ENCODE results near the gene LMBR1L. TPM values are rescaled to one million over a fixed set of nuclear protein-coding genes. Genes with fewer than 3 reads are reported as not detected.

Gene LMBR1L
- total and polyA plus RNA-seq, 2 of the 8 experiments (the other 6 are each of a cell fraction or from before 2014, with no cell fraction given) = 36.6 to 49.6 TPM

DNA sequence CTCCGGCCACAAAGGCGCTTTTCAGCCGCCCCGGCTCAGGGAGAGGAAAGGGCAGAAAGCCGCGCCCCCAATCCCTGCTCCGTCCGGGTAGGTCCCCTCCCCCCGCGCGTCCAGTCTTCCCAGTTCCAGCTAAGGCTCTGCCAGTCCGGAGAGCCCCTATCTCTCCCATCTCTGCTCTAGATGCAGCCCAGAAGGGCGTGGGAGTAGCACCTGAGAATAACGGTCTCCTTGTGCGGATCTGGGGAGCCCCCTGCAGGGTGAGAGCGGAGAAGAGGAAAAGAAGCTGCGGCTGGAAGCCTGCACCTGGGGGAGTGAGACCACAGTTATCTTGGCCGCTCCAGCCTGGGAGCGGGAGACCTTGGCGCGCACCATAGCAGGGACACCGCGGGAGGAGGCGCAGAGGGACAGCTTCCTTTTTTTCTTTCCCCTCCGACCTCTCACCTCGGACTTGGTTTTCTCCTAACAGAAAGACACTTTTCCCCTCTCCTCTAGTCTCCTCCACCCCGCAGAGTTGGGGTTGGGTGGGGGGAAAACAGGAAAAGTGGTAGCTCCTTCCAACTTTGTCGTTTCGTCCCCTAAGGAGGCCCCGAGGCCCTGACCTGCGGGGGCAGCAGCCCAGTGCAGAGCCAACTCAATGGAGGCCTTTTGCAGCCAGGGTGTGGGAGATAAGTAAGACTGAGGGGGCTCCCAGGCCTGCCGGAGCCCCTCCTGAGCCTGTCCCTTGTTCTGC, 18.4 kb downstream of the LMBR1L start:
- Histone ChIP-seq H2BK5ac (ENCODE audit: low read depth, low read length) (no peak overlapping the region), H2BK12ac (ENCODE audit: low read depth, low read length) (peak overlapping the region; percentile 50; the same call in 1 of the 2 replicates), H3K23ac (ENCODE audit: insufficient read length) (no peak overlapping the region), H3K27ac (ENCODE audit: low read depth, low read length) (no peak overlapping the region), H3K56ac (replicated peaks; ENCODE audit: insufficient read length, low read depth, low read length) (no peak overlapping the region), H3K9ac (replicated peaks in 1 of 4; ENCODE audit: extremely low read depth in 1 of 4, low read depth in 3 of 4, low read length in 3 of 4) (no peak overlapping the region), H3K27me3 (replicated peaks in 1 of 4; ENCODE audit: control insufficient read depth in 3 of 4, extremely low read depth in 1 of 4, insufficient read depth in 3 of 4, low read length in 3 of 4) (peaks cover 58 to 81% (median 78%) of the 10 kb centered on the region in 4 experiments), H3K23me2 (ENCODE audit: low read depth, low read length) (peaks cover 13% of the 10 kb centered on the region), H4K8ac (ENCODE audit: extremely low read depth, insufficient read depth, low read length) (no peak overlapping the region), H3K4me1 (replicated peaks in 1 of 4; ENCODE audit: control insufficient read depth in 3 of 4, insufficient read depth in 4 of 4, low read length in 3 of 4) (peaks cover 0 to 47% (median 20%) of the 10 kb centered on the region in 4 experiments; a peak in 6 of 7 replicates), H3K14ac (ENCODE audit: insufficient read length) (no peak overlapping the region), H4K20me1 (replicated peaks in 1 of 2; ENCODE audit: control insufficient read depth in 1 of 2, insufficient read depth in 2 of 2, low read length in 2 of 2) (peaks cover 5 to 9% of the 10 kb centered on the region in 2 experiments), H3K4ac (replicated peaks; ENCODE audit: insufficient read length, low read depth, low read length) (no peak overlapping the region), H4K5ac (ENCODE audit: insufficient read length, low read depth, low read length) (no peak overlapping the region), H2BK20ac (ENCODE audit: low read length) (no peak overlapping the region), H4K91ac (replicated peaks; ENCODE audit: insufficient read length, low read length) (no peak overlapping the region), H3K36me3 (ENCODE audit: control insufficient read depth in 2 of 4, insufficient read depth in 4 of 4, low read length in 3 of 4) (peaks cover 2 to 10% (median 3%) of the 10 kb centered on the region in 4 experiments; a peak in 4 of 8 replicates), H3K4me3 (ENCODE audit: extremely low read depth in 1 of 4, insufficient read depth in 2 of 4, low read depth in 3 of 4, low read length in 4 of 4) (peak overlapping the region in 2 of 4 experiments; percentile 3 to 50; a peak in 4 of 8 replicates), H3K79me1 (ENCODE audit: low read depth, low read length) (no peaks in the 10 kb centered on the region), H2AFZ (ENCODE audit: low read length) (no peak overlapping the region), H2BK15ac (ENCODE audit: low read length) (no peak overlapping the region), H3K79me2 (ENCODE audit: control insufficient read depth in 1 of 2, insufficient read depth in 2 of 2, low read length in 2 of 2) (no peaks in the 10 kb centered on the region), H2AK5ac (ENCODE audit: low read depth, low read length) (no peak overlapping the region), H2BK120ac (replicated peaks; ENCODE audit: low read depth, low read length) (no peak overlapping the region), H3K4me2 (ENCODE audit: insufficient read depth in 1 of 2, low read depth in 2 of 2, low read length in 2 of 2) (peak overlapping the region; percentile 45 to 75), H3K9me3 (ENCODE audit: insufficient read depth in 2 of 2, low read depth in 1 of 2, low read length in 1 of 2) (no peaks in the 10 kb centered on the region; a peak in 1 of 4 replicates), H3K18ac (ENCODE audit: extremely low read depth, low read length) (no peak overlapping the region)
- DNase-seq (ENCODE audit: low read depth in 1 of 2, low spot score in 2 of 2) (peak in 1 of 2 experiments; percentile 86), FAIRE-seq (no peak)
- WGBS, 2 experiments (ENCODE audit: extremely low coverage in 1 of 2, insufficient coverage in 1 of 2, insufficient read length in 1 of 2, insufficient replicate concordance in 2 of 2, low coverage in 1 of 2, low lambda C conversion rate in 2 of 2, missing lambda C conversion rate in 1 of 2) = 7% methylated on average over 24 of the region's 32 CpGs; no CpG with 5 or more reads in 1 of the 2 experiments
- CTCF ChIA-PET (ENCODE audit: partially characterized antibody) = interaction anchor here (0.7 to 11.2 kb wide), 25 partner anchors 9 to 486 kb away, joined by 3 to 178 read pairs (median 5); partner anchors contain the start of genes DDN, LMBR1L, RHEBL1 and TUBA1B
- POLR2A ChIA-PET (ENCODE audit: partially characterized antibody) = interaction anchor here (0.8 to 6.4 kb wide), 14 partner anchors 13 to 227 kb away, joined by 3 to 66 read pairs (median 5); partner anchors contain the start of genes KMT2D, LMBR1L, RHEBL1 and RND1
- peak; percentile 1; the same call in 1 of the 2 replicates for TF ChIP-seq BRCA1 (IDR thresholded peaks at IDR 0.05; ENCODE audit: low read depth, low read length)
- TF ChIP-seq, protein P1, sequence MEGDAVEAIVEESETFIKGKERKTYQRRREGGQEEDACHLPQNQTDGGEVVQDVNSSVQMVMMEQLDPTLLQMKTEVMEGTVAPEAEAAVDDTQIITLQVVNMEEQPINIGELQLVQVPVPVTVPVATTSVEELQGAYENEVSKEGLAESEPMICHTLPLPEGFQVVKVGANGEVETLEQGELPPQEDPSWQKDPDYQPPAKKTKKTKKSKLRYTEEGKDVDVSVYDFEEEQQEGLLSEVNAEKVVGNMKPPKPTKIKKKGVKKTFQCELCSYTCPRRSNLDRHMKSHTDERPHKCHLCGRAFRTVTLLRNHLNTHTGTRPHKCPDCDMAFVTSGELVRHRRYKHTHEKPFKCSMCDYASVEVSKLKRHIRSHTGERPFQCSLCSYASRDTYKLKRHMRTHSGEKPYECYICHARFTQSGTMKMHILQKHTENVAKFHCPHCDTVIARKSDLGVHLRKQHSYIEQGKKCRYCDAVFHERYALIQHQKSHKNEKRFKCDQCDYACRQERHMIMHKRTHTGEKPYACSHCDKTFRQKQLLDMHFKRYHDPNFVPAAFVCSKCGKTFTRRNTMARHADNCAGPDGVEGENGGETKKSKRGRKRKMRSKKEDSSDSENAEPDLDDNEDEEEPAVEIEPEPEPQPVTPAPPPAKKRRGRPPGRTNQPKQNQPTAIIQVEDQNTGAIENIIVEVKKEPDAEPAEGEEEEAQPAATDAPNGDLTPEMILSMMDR (IDR thresholded peaks at IDR 0.05; ENCODE audit: control extremely low read depth in 1 of 3, insufficient read depth in 1 of 3, low read depth in 1 of 3, low read length in 3 of 3) = peak; percentile 42 to 48 (median 47)
- TF ChIP-seq RAD21 (IDR thresholded peaks at IDR 0.05 in 1 of 2, conservative IDR thresholded peaks at IDR 0.05 in 1 of 2; ENCODE audit: low read depth in 2 of 2, low read length in 2 of 2) = peak; percentile 30 to 50; a peak in 3 of 4 replicates
- no peak for TF ChIP-seq CREB1 (IDR thresholded peaks at IDR 0.05)
- peak; percentile 92 to 97 for TF ChIP-seq HDAC2 (IDR thresholded peaks at IDR 0.05; ENCODE audit: borderline replicate concordance in 1 of 2, low read depth in 2 of 2, low read length in 2 of 2)
- no peak for TF ChIP-seq GTF2F1 (IDR thresholded peaks at IDR 0.05; ENCODE audit: borderline replicate concordance, low read depth, low read length)
- peak; percentile 45; the same call in 1 of the 2 replicates for TF ChIP-seq TCF12 (IDR thresholded peaks at IDR 0.05; ENCODE audit: low read depth, low read length)
- no peak for TF ChIP-seq RFX5 (IDR thresholded peaks at IDR 0.05; ENCODE audit: borderline replicate concordance, low read depth, low read length)

Data from H1 (cell line).